ENCODE results near the gene VGLL4. TPM values are rescaled to one million over a fixed set of nuclear protein-coding genes. Genes with fewer than 3 reads are reported as not detected.

The VGLL4 gene
- polyA plus RNA-seq, 1 donor = 49.6 TPM

DNA sequence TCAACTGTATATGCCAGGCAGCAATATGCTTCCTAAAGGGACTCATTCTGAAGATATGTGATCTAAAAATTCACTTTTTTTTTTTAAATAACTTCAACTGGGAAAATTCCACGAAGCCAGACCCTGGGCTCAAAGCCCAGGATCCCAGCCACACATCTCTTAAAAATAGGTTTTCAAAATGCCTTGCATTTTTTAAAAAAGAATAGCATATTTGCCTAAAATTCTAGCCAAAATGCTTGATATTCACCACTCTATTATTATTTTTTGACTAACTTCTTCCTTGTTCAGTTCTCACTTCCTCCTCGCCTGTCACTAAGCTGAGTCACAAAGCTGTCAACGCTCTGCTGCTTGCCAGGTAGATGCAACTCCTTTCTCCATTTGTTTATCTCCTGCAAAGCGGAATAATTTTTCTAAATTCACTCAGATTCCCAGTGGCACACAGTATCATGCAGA lies 28.0 kb upstream of the VGLL4 start:
- DNase-seq = no peak
- no peaks in the 10 kb centered on the region for H3K9me3 ChIP-seq (ENCODE audit: control insufficient read depth, low read depth, low read length)
- H3K4me1 ChIP-seq (ENCODE audit: control insufficient read depth, insufficient read depth, low read length) = no peaks in the 10 kb centered on the region
- H3K4me3 ChIP-seq (ENCODE audit: low read length) = no peak overlapping the region
- no peaks in the 10 kb centered on the region for H3K36me3 ChIP-seq (ENCODE audit: control insufficient read depth, insufficient read depth, low read length)
- no peaks in the 10 kb centered on the region for H3K27me3 ChIP-seq (ENCODE audit: control insufficient read depth, insufficient read depth, low read length)
- H3K27ac ChIP-seq (ENCODE audit: low read length) = no peak overlapping the region
- WGBS (ENCODE audit: insufficient coverage, low lambda C conversion rate) = 81% methylated on average over 2 of the region's 4 CpGs

GRCh38 chr3:11668243-11669235 lies 24.8 kb upstream of the VGLL4 start:
- no peak overlapping the region for H3K27ac ChIP-seq (ENCODE audit: low read length)
- H3K27me3 ChIP-seq (ENCODE audit: control insufficient read depth, insufficient read depth, low read length) = no peaks in the 10 kb centered on the region
- peak in 1 of 2 donors; percentile 40 for DNase-seq
- no peaks in the 10 kb centered on the region for H3K9me3 ChIP-seq (ENCODE audit: control insufficient read depth, low read depth, low read length)
- no peaks in the 10 kb centered on the region for H3K36me3 ChIP-seq (ENCODE audit: control insufficient read depth, insufficient read depth, low read length)
- no peaks in the 10 kb centered on the region for H3K4me1 ChIP-seq (ENCODE audit: control insufficient read depth, insufficient read depth, low read length)
- 100% methylated on average over 2 of the region's 9 CpGs for WGBS (ENCODE audit: insufficient coverage, low lambda C conversion rate)
- no peak overlapping the region for H3K4me3 ChIP-seq (ENCODE audit: low read length)

GRCh38 chr3:11665331-11665730 lies 21.6 kb upstream of the VGLL4 start:
- Histone ChIP-seq H3K27me3 (ENCODE audit: control insufficient read depth, insufficient read depth, low read length) (no peaks in the 10 kb centered on the region), H3K4me1 (ENCODE audit: control insufficient read depth, insufficient read depth, low read length) (no peaks in the 10 kb centered on the region), H3K27ac (ENCODE audit: low read length) (no peak overlapping the region), H3K9me3 (ENCODE audit: control insufficient read depth, low read depth, low read length) (no peaks in the 10 kb centered on the region), H3K4me3 (ENCODE audit: low read length) (no peak overlapping the region), H3K36me3 (ENCODE audit: control insufficient read depth, insufficient read depth, low read length) (no peaks in the 10 kb centered on the region)
- no CpG with 5 or more reads among the region's 10 CpGs for WGBS (ENCODE audit: insufficient coverage, low lambda C conversion rate)
- no peak for DNase-seq

DNA sequence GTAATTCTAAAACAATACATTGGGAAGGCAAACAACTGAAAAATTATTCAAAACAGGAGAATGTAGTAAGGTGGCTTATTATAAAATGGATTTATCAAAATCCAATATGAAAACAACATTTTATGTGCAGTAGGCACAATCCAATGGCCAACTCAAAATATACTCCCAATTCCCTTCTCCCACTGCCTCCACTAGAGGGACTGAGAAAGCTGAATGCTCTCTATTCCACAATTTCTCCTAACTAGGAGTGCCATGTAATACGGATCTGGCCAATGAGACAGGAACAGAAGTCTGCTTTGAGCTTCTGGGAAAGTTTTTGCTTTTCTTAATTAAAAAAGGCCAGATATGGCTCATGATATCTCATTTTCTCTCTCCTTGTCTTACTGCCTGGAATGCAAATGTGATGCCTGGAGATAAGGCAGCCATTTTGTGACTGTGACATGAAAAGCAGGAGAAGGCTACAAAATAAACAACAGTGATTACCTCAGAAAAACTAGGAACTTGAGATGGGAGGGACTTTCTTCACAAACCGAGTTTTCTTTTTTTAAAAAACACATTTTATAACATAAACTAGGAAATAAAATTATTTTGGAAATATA lies 18.8 kb upstream of the VGLL4 start:
- Histone ChIP-seq H3K4me1 (ENCODE audit: control insufficient read depth, insufficient read depth, low read length) (no peaks in the 10 kb centered on the region), H3K4me3 (ENCODE audit: low read length) (no peak overlapping the region), H3K36me3 (ENCODE audit: control insufficient read depth, insufficient read depth, low read length) (no peaks in the 10 kb centered on the region), H3K27ac (ENCODE audit: low read length) (no peak overlapping the region), H3K9me3 (ENCODE audit: control insufficient read depth, low read depth, low read length) (no peaks in the 10 kb centered on the region), H3K27me3 (ENCODE audit: control insufficient read depth, insufficient read depth, low read length) (no peaks in the 10 kb centered on the region)
- 86% methylated on average over 1 of the region's 2 CpGs for WGBS (ENCODE audit: insufficient coverage, low lambda C conversion rate)
- DNase-seq = no peak

- Histone ChIP-seq H3K27me3 (ENCODE audit: control insufficient read depth, insufficient read depth, low read length) (no peaks in the 10 kb centered on the region), H3K27ac (ENCODE audit: low read length) (no peak overlapping the region), H3K4me3 (ENCODE audit: low read length) (no peak overlapping the region), H3K36me3 (ENCODE audit: control insufficient read depth, insufficient read depth, low read length) (no peaks in the 10 kb centered on the region), H3K9me3 (ENCODE audit: control insufficient read depth, low read depth, low read length) (no peaks in the 10 kb centered on the region), H3K4me1 (ENCODE audit: control insufficient read depth, insufficient read depth, low read length) (no peaks in the 10 kb centered on the region)
- 93% methylated on average over 3 of the region's 5 CpGs for WGBS (ENCODE audit: insufficient coverage, low lambda C conversion rate)
- no peak for DNase-seq
These were observed 18.1 kb upstream of the VGLL4 start for GRCh38 chr3:11661827-11662226.

GRCh38 chr3:11661052-11661656 lies 17.4 kb upstream of the VGLL4 start:
- no peaks in the 10 kb centered on the region for H3K4me1 ChIP-seq (ENCODE audit: control insufficient read depth, insufficient read depth, low read length)
- no peaks in the 10 kb centered on the region for H3K36me3 ChIP-seq (ENCODE audit: control insufficient read depth, insufficient read depth, low read length)
- H3K9me3 ChIP-seq (ENCODE audit: control insufficient read depth, low read depth, low read length) = no peaks in the 10 kb centered on the region
- WGBS (ENCODE audit: insufficient coverage, low lambda C conversion rate) = no CpG with 5 or more reads among the region's 7 CpGs
- no peak for DNase-seq
- no peaks in the 10 kb centered on the region for H3K27me3 ChIP-seq (ENCODE audit: control insufficient read depth, insufficient read depth, low read length)
- H3K27ac ChIP-seq (ENCODE audit: low read length) = no peak overlapping the region
- no peak overlapping the region for H3K4me3 ChIP-seq (ENCODE audit: low read length)

- no peak overlapping the region for H3K4me3 ChIP-seq (ENCODE audit: low read length)
- 0% methylated on average over 1 of the region's 3 CpGs for WGBS (ENCODE audit: insufficient coverage, low lambda C conversion rate)
- no peaks in the 10 kb centered on the region for H3K27me3 ChIP-seq (ENCODE audit: control insufficient read depth, insufficient read depth, low read length)
- no peak overlapping the region for H3K27ac ChIP-seq (ENCODE audit: low read length)
- H3K4me1 ChIP-seq (ENCODE audit: control insufficient read depth, insufficient read depth, low read length) = no peaks in the 10 kb centered on the region
- DNase-seq = no peak
- no peaks in the 10 kb centered on the region for H3K9me3 ChIP-seq (ENCODE audit: control insufficient read depth, low read depth, low read length)
- H3K36me3 ChIP-seq (ENCODE audit: control insufficient read depth, insufficient read depth, low read length) = no peaks in the 10 kb centered on the region
These were observed 16.5 kb upstream of the VGLL4 start for GRCh38 chr3:11660242-11660641.

DNA sequence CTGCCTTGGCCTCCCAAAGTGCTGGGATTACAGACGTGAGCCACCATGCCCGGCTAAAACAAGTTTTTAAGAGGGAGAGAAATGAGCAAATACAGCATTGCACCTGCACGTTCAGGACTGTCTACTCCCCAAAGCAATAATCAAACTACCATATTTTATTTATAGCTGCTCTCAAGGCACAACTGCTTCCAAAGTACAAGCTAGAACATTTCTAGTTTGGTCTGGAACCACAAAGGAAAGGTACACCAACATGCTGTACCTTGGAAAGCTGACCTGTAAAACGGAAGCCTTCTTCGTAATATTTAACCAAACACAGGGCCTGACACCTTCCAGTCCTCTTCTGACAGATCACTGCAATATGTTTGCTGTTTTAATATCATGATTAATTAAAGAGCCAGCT lies 14.5 kb upstream of the VGLL4 start:
- no CpG with 5 or more reads among the region's 5 CpGs for whole genome bisulfite sequencing (ENCODE audit: insufficient coverage, low lambda C conversion rate)
- no peak overlapping the region for H3K27ac ChIP-seq (ENCODE audit: low read length)
- no peaks in the 10 kb centered on the region for H3K27me3 ChIP-seq (ENCODE audit: control insufficient read depth, insufficient read depth, low read length)
- H3K36me3 ChIP-seq (ENCODE audit: control insufficient read depth, insufficient read depth, low read length) = no peaks in the 10 kb centered on the region
- no peak overlapping the region for H3K4me3 ChIP-seq (ENCODE audit: low read length)
- no peaks in the 10 kb centered on the region for H3K9me3 ChIP-seq (ENCODE audit: control insufficient read depth, low read depth, low read length)
- H3K4me1 ChIP-seq (ENCODE audit: control insufficient read depth, insufficient read depth, low read length) = no peaks in the 10 kb centered on the region
- no peak for DNase-seq

GRCh38 chr3:11655196-11655928 lies 11.6 kb upstream of the VGLL4 start:
- WGBS (ENCODE audit: insufficient coverage, low lambda C conversion rate) = 100% methylated on average over 1 of the region's 13 CpGs
- Histone ChIP-seq H3K9me3 (ENCODE audit: control insufficient read depth, low read depth, low read length) (no peaks in the 10 kb centered on the region), H3K27me3 (ENCODE audit: control insufficient read depth, insufficient read depth, low read length) (no peaks in the 10 kb centered on the region), H3K36me3 (ENCODE audit: control insufficient read depth, insufficient read depth, low read length) (no peaks in the 10 kb centered on the region), H3K4me1 (ENCODE audit: control insufficient read depth, insufficient read depth, low read length) (no peaks in the 10 kb centered on the region), H3K27ac (ENCODE audit: low read length) (no peak overlapping the region), H3K4me3 (ENCODE audit: low read length) (no peak overlapping the region)
- DNase-seq = no peak

GRCh38 chr3:11654166-11654565 lies 10.5 kb upstream of the VGLL4 start:
- Histone ChIP-seq H3K4me1 (ENCODE audit: control insufficient read depth, insufficient read depth, low read length) (no peaks in the 10 kb centered on the region), H3K27ac (ENCODE audit: low read length) (no peak overlapping the region), H3K36me3 (ENCODE audit: control insufficient read depth, insufficient read depth, low read length) (no peaks in the 10 kb centered on the region), H3K4me3 (ENCODE audit: low read length) (no peak overlapping the region), H3K9me3 (ENCODE audit: control insufficient read depth, low read depth, low read length) (no peaks in the 10 kb centered on the region), H3K27me3 (ENCODE audit: control insufficient read depth, insufficient read depth, low read length) (no peaks in the 10 kb centered on the region)
- no CpG with 5 or more reads among the region's 4 CpGs for WGBS (ENCODE audit: insufficient coverage, low lambda C conversion rate)
- no peak for DNase-seq
